ENCODE measurements around the gene KLC3.
"Not testable (repeated sequence)": the region's sequence is repeated elsewhere in the genome, so short reads cannot be mapped to it uniquely, and the experiment has no call there.

Gene KLC3

GRCh38 chr19:45327404-45328143 is 13.0 kb upstream of the KLC3 start:
- H3K9ac ChIP-seq (ENCODE audit: insufficient read length, low read depth) = no peak overlapping the region
- no peak for DNase-seq (ENCODE audit: low read depth, low spot score)
- no peak overlapping the region for H3K4me3 ChIP-seq (ENCODE audit: insufficient read length, low read depth)
- peaks cover 6% of the 10 kb centered on the region for H3K4me1 ChIP-seq (ENCODE audit: insufficient read depth, insufficient read length)
- H3K36me3 ChIP-seq (ENCODE audit: insufficient read depth, insufficient read length, low read length) = no peaks in the 10 kb centered on the region
- no peaks in the 10 kb centered on the region for H3K27me3 ChIP-seq (ENCODE audit: insufficient read depth, insufficient read length)
- no peak for TF ChIP-seq SUZ12 (IDR thresholded peaks at IDR 0.05; ENCODE audit: extremely low read depth, insufficient read depth, insufficient read length)
- TF ChIP-seq ZNF274 (IDR thresholded peaks at IDR 0.05; ENCODE audit: low read depth, low read length) = no peak
- TF ChIP-seq YY1 (IDR thresholded peaks at IDR 0.05; ENCODE audit: insufficient read depth, insufficient read length) = no peak
- H3K9me3 ChIP-seq (ENCODE audit: insufficient read depth, low read length) = no peaks in the 10 kb centered on the region

GRCh38 chr19:45331411-45331810 is 9.1 kb upstream of the KLC3 start:
- Histone ChIP-seq H3K27me3 (ENCODE audit: insufficient read depth, insufficient read length) (no peaks in the 10 kb centered on the region), H3K36me3 (ENCODE audit: insufficient read depth, insufficient read length, low read length) (no peaks in the 10 kb centered on the region), H3K4me3 (ENCODE audit: insufficient read length, low read depth) (no peak overlapping the region), H3K9me3 (ENCODE audit: insufficient read depth, low read length) (no peaks in the 10 kb centered on the region), H3K9ac (ENCODE audit: insufficient read length, low read depth) (no peak overlapping the region), H3K4me1 (ENCODE audit: insufficient read depth, insufficient read length) (peaks cover 2% of the 10 kb centered on the region)
- DNase-seq (ENCODE audit: low read depth, low spot score) = no peak
- TF ChIP-seq ZNF274 (IDR thresholded peaks at IDR 0.05; ENCODE audit: low read depth, low read length) = no peak

GRCh38 chr19:45333609-45334303 is 6.8 kb upstream of the KLC3 start:
- TF ChIP-seq SUZ12 (IDR thresholded peaks at IDR 0.05; ENCODE audit: extremely low read depth, insufficient read depth, insufficient read length) (no peak), YY1 (IDR thresholded peaks at IDR 0.05; ENCODE audit: insufficient read depth, insufficient read length) (no peak), ZNF274 (IDR thresholded peaks at IDR 0.05; ENCODE audit: low read depth, low read length) (no peak)
- Histone ChIP-seq H3K36me3 (ENCODE audit: insufficient read depth, insufficient read length, low read length) (no peaks in the 10 kb centered on the region), H3K4me1 (ENCODE audit: insufficient read depth, insufficient read length) (peaks cover 2% of the 10 kb centered on the region), H3K9me3 (ENCODE audit: insufficient read depth, low read length) (no peaks in the 10 kb centered on the region), H3K9ac (ENCODE audit: insufficient read length, low read depth) (no peak overlapping the region), H3K4me3 (ENCODE audit: insufficient read length, low read depth) (no peak overlapping the region), H3K27me3 (ENCODE audit: insufficient read depth, insufficient read length) (no peaks in the 10 kb centered on the region)
- DNase-seq (ENCODE audit: low read depth, low spot score) = no peak

- not testable (repeated sequence) for H3K36me3 ChIP-seq (ENCODE audit: insufficient read depth, insufficient read length, low read length); DNase-seq (ENCODE audit: low read depth, low spot score); H3K4me1 ChIP-seq (ENCODE audit: insufficient read depth, insufficient read length); H3K9ac ChIP-seq (ENCODE audit: insufficient read length, low read depth); H3K9me3 ChIP-seq (ENCODE audit: insufficient read depth, low read length); H3K4me3 ChIP-seq (ENCODE audit: insufficient read length, low read depth); H3K27me3 ChIP-seq (ENCODE audit: insufficient read depth, insufficient read length)
Observed at GRCh38 chr19:45334881-45335280, 5.7 kb upstream of the KLC3 start.

- no peak for DNase-seq (ENCODE audit: low read depth, low spot score)
- Histone ChIP-seq H3K9ac (ENCODE audit: insufficient read length, low read depth) (no peak overlapping the region), H3K9me3 (ENCODE audit: insufficient read depth, low read length) (no peaks in the 10 kb centered on the region)
Observed at GRCh38 chr19:45336696-45337251, 3.8 kb upstream of the KLC3 start.

GRCh38 chr19:45339629-45340028 is 921 bp upstream of the KLC3 start:
- TF ChIP-seq ZNF274 (IDR thresholded peaks at IDR 0.05; ENCODE audit: low read depth, low read length) (no peak), SUZ12 (IDR thresholded peaks at IDR 0.05; ENCODE audit: extremely low read depth, insufficient read depth, insufficient read length) (no peak), YY1 (IDR thresholded peaks at IDR 0.05; ENCODE audit: insufficient read depth, insufficient read length) (no peak)
- Histone ChIP-seq H3K9me3 (ENCODE audit: insufficient read depth, low read length) (no peaks in the 10 kb centered on the region), H3K9ac (ENCODE audit: insufficient read length, low read depth) (no peak overlapping the region), H3K27me3 (ENCODE audit: insufficient read depth, insufficient read length) (peaks cover 36% of the 10 kb centered on the region), H3K36me3 (ENCODE audit: insufficient read depth, insufficient read length, low read length) (no peaks in the 10 kb centered on the region), H3K4me3 (ENCODE audit: insufficient read length, low read depth) (no peak overlapping the region), H3K4me1 (ENCODE audit: insufficient read depth, insufficient read length) (no peaks in the 10 kb centered on the region)
- no peak for DNase-seq (ENCODE audit: low read depth, low spot score)

More at GRCh38 chr19:45336696-45337251, 3.8 kb upstream of the KLC3 start:
- TF ChIP-seq ZNF274 (IDR thresholded peaks at IDR 0.05; ENCODE audit: low read depth, low read length) (no peak), YY1 (IDR thresholded peaks at IDR 0.05; ENCODE audit: insufficient read depth, insufficient read length) (no peak), SUZ12 (IDR thresholded peaks at IDR 0.05; ENCODE audit: extremely low read depth, insufficient read depth, insufficient read length) (no peak)
- Histone ChIP-seq H3K27me3 (ENCODE audit: insufficient read depth, insufficient read length) (peaks cover 24% of the 10 kb centered on the region), H3K4me1 (ENCODE audit: insufficient read depth, insufficient read length) (peaks cover 2% of the 10 kb centered on the region), H3K4me3 (ENCODE audit: insufficient read length, low read depth) (no peak overlapping the region), H3K36me3 (ENCODE audit: insufficient read depth, insufficient read length, low read length) (no peaks in the 10 kb centered on the region)

- Histone ChIP-seq H3K4me3 (ENCODE audit: insufficient read length, low read depth) (peak overlapping the region; percentile 36), H3K36me3 (ENCODE audit: insufficient read depth, insufficient read length, low read length) (no peaks in the 10 kb centered on the region), H3K9ac (ENCODE audit: insufficient read length, low read depth) (peak overlapping the region; percentile 42), H3K4me1 (ENCODE audit: insufficient read depth, insufficient read length) (no peaks in the 10 kb centered on the region), H3K27me3 (ENCODE audit: insufficient read depth, insufficient read length) (peaks cover 36% of the 10 kb centered on the region), H3K9me3 (ENCODE audit: insufficient read depth, low read length) (no peaks in the 10 kb centered on the region)
- DNase-seq (ENCODE audit: low read depth, low spot score) = no peak
- TF ChIP-seq SUZ12 (IDR thresholded peaks at IDR 0.05; ENCODE audit: extremely low read depth, insufficient read depth, insufficient read length) (no peak), YY1 (IDR thresholded peaks at IDR 0.05; ENCODE audit: insufficient read depth, insufficient read length) (no peak), ZNF274 (IDR thresholded peaks at IDR 0.05; ENCODE audit: low read depth, low read length) (no peak)
Observed at GRCh38 chr19:45340899-45341453, 426 bp downstream of the KLC3 start.
